ACC112 (cell line): ENCODE results near the gene MPPE1.
"Not testable (repeated sequence)": the region's sequence is repeated elsewhere in the genome, so short reads cannot be mapped to it uniquely, and the experiment has no call there.

ENCODE experiments used
- H2AFZ ChIP-seq: fragments of 200-600 bp; sonication (generic); one replicate; pipeline ENCODE4 v1.6.0; 2017; ENCODE audit warnings: antibody characterized with exemption, low read length; ENCODE audit not compliant: unreplicated experiment
- H3K27ac ChIP-seq: fragments of 200-600 bp; sonication (generic); 2 replicates; pipeline ENCODE4 v1.5.1; 2014; ENCODE audit warnings: low read depth, mild to moderate bottlenecking, antibody characterized with exemption, low read length, moderate library complexity
- H3K27me3 ChIP-seq: fragments of 200-600 bp; sonication (generic); 2 replicates; pipeline ENCODE4 v1.6.1; 2014; ENCODE audit warnings: mild to moderate bottlenecking, antibody characterized with exemption, low read length, moderate library complexity, mixed read lengths; ENCODE audit not compliant: insufficient read depth
- H3K36me3 ChIP-seq: fragments of 200-600 bp; sonication (generic); 2 replicates; pipeline ENCODE4 v1.6.1; 2016; ENCODE audit warnings: mild to moderate bottlenecking, antibody characterized with exemption, low read length, moderate library complexity, mixed read lengths; ENCODE audit not compliant: insufficient read depth
- H3K4me1 ChIP-seq: fragments of 200-600 bp; sonication (generic); one replicate; pipeline ENCODE4 v1.6.1; 2016; ENCODE audit warnings: low read length, mixed read lengths; ENCODE audit not compliant: insufficient read depth, unreplicated experiment, control insufficient read depth
- H3K4me3 ChIP-seq: fragments of 200-600 bp; sonication (generic); 2 replicates; pipeline ENCODE4 v1.5.1; 2014; ENCODE audit warnings: mild to moderate bottlenecking, low read depth, low read length
- H3K79me2 ChIP-seq: fragments of 200-600 bp; sonication (generic); one replicate; pipeline ENCODE4 v1.6.0; 2016; ENCODE audit warnings: low read length; ENCODE audit not compliant: control insufficient read depth, unreplicated experiment, insufficient read depth

The MPPE1 gene

GRCh38 chr18:11947214-11948191 lies 39.4 kb upstream of the MPPE1 start:
- peak overlapping the region; percentile 73 for H2AFZ ChIP-seq
- no peaks in the 10 kb centered on the region for H3K27me3 ChIP-seq
- peak overlapping the region; percentile 85 for H3K27ac ChIP-seq
- no peaks in the 10 kb centered on the region for H3K36me3 ChIP-seq
- no peaks in the 10 kb centered on the region for H3K79me2 ChIP-seq
- H3K4me1 ChIP-seq, result peaks cover 25% of the 10 kb centered on the region
- H3K4me3 ChIP-seq, result peak overlapping the region; percentile 72

GRCh38 chr18:11946756-11947155 lies 38.6 kb upstream of the MPPE1 start:
- H3K27me3 ChIP-seq, result no peaks in the 10 kb centered on the region
- H2AFZ ChIP-seq, result peak overlapping the region; percentile 77
- H3K4me1 ChIP-seq, result peaks cover 25% of the 10 kb centered on the region
- no peaks in the 10 kb centered on the region for H3K79me2 ChIP-seq
- H3K36me3 ChIP-seq, result no peaks in the 10 kb centered on the region
- peak overlapping the region; percentile 72 for H3K4me3 ChIP-seq
- peak overlapping the region; percentile 85 for H3K27ac ChIP-seq

- not testable (repeated sequence) for H3K36me3 ChIP-seq, H3K79me2 ChIP-seq, H3K27me3 ChIP-seq
- Histone ChIP-seq H2AFZ (peak overlapping the region; percentile 77), H3K4me1 (peaks cover 25% of the 10 kb centered on the region), H3K27ac (peak overlapping the region; percentile 85), H3K4me3 (peak overlapping the region; percentile 72)
These were observed 37.9 kb upstream of the MPPE1 start for GRCh38 chr18:11945834-11946659.

- Histone ChIP-seq H3K27ac (no peak overlapping the region), H3K27me3 (no peaks in the 10 kb centered on the region), H3K79me2 (no peaks in the 10 kb centered on the region), H2AFZ (no peak overlapping the region), H3K4me3 (no peak overlapping the region), H3K36me3 (no peaks in the 10 kb centered on the region), H3K4me1 (peaks cover 25% of the 10 kb centered on the region)
These were observed 36.7 kb upstream of the MPPE1 start for GRCh38 chr18:11944786-11945185.

- Histone ChIP-seq H3K36me3 (no peaks in the 10 kb centered on the region), H3K27me3 (no peaks in the 10 kb centered on the region), H3K4me1 (peaks cover 25% of the 10 kb centered on the region), H3K79me2 (no peaks in the 10 kb centered on the region), H2AFZ (no peak overlapping the region), H3K27ac (no peak overlapping the region), H3K4me3 (no peak overlapping the region)
These were observed 36.1 kb upstream of the MPPE1 start for GRCh38 chr18:11944252-11944651.

GRCh38 chr18:11943551-11943950 lies 35.4 kb upstream of the MPPE1 start:
- Histone ChIP-seq H2AFZ (no peak overlapping the region), H3K79me2 (no peaks in the 10 kb centered on the region), H3K4me1 (peaks cover 19% of the 10 kb centered on the region), H3K36me3 (no peaks in the 10 kb centered on the region), H3K27ac (no peak overlapping the region), H3K27me3 (no peaks in the 10 kb centered on the region), H3K4me3 (no peak overlapping the region)

GRCh38 chr18:11940956-11941355 lies 32.8 kb upstream of the MPPE1 start:
- H3K4me3 ChIP-seq, result no peak overlapping the region
- no peaks in the 10 kb centered on the region for H3K36me3 ChIP-seq
- H2AFZ ChIP-seq, result no peak overlapping the region
- peaks cover 2% of the 10 kb centered on the region for H3K4me1 ChIP-seq
- no peak overlapping the region for H3K27ac ChIP-seq
- H3K27me3 ChIP-seq, result no peaks in the 10 kb centered on the region
- H3K79me2 ChIP-seq, result no peaks in the 10 kb centered on the region

GRCh38 chr18:11937874-11938478 lies 29.9 kb upstream of the MPPE1 start:
- Histone ChIP-seq H3K36me3 (no peaks in the 10 kb centered on the region), H3K4me3 (peak overlapping the region; percentile 44; the same call in 1 of the 2 replicates), H3K4me1 (no peaks in the 10 kb centered on the region), H2AFZ (peak overlapping the region; percentile 57), H3K27ac (no peak overlapping the region), H3K79me2 (no peaks in the 10 kb centered on the region), H3K27me3 (no peaks in the 10 kb centered on the region)

- H3K4me3 ChIP-seq, result no peak overlapping the region
- no peak overlapping the region for H3K27ac ChIP-seq
- H3K4me1 ChIP-seq, result no peaks in the 10 kb centered on the region
- H2AFZ ChIP-seq, result no peak overlapping the region
- no peaks in the 10 kb centered on the region for H3K79me2 ChIP-seq
- no peaks in the 10 kb centered on the region for H3K36me3 ChIP-seq
- H3K27me3 ChIP-seq, result no peaks in the 10 kb centered on the region
These were observed 24.3 kb upstream of the MPPE1 start for GRCh38 chr18:11932393-11932792.

- H2AFZ ChIP-seq, result no peak overlapping the region
- no peak overlapping the region for H3K27ac ChIP-seq
- H3K27me3 ChIP-seq, result no peaks in the 10 kb centered on the region
- H3K4me3 ChIP-seq, result no peak overlapping the region
- no peaks in the 10 kb centered on the region for H3K79me2 ChIP-seq
- no peaks in the 10 kb centered on the region for H3K36me3 ChIP-seq
- H3K4me1 ChIP-seq, result no peaks in the 10 kb centered on the region
These were observed 19.4 kb upstream of the MPPE1 start for GRCh38 chr18:11927497-11927896.
